Bronchial epithelial cell (primary cell): ENCODE data around the gene SLC9A9. TPM values are rescaled to one million over a fixed set of nuclear protein-coding genes. Genes with fewer than 3 reads are reported as not detected.

ENCODE experiments used
- DNase-seq: peaks from one replicate; pipeline ENCODE4 v3.0.0-alpha.2; 2010; ENCODE audit warnings: low read depth
- FAIRE-seq: peaks from 2 replicates; lab custom pipeline; 2011; peaks lifted over from hg19 to GRCh38; lab: Jason Lieb, UNC
- H3K27me3 ChIP-seq: 2 replicates; pipeline ENCODE4 v1.5.1; 2011; ENCODE audit warnings: low read length; ENCODE audit not compliant: control insufficient read depth, insufficient read depth
- H3K36me3 ChIP-seq: 2 replicates; pipeline ENCODE4 v1.5.1; 2011; ENCODE audit warnings: low read length; ENCODE audit not compliant: control insufficient read depth, insufficient read depth
- H3K4me3 ChIP-seq: 2 replicates; pipeline ENCODE4 v1.5.1; 2011; ENCODE audit warnings: mild to moderate bottlenecking, low read depth, low read length, control low read depth
- total RNA-seq: library from RNA; depleted of rRNA; stranded (reverse); fragments of >200 nt; gene quantifications from 2 replicates; pipeline ENCODE4 v1.2.1, GENCODE V29; 2014
- TF ChIP-seq, protein P1 (sequence below): IDR thresholded peaks from 2 replicates; pipeline ENCODE4 v1.5.1; 2011; ENCODE audit warnings: mild to moderate bottlenecking, moderate library complexity, low read length, control low read depth, inconsistent platforms; ENCODE audit not compliant: insufficient read depth, severe bottlenecking

SLC9A9 gene
- total RNA-seq, 1 donor from 2014 or later = 1.3 TPM

DNA sequence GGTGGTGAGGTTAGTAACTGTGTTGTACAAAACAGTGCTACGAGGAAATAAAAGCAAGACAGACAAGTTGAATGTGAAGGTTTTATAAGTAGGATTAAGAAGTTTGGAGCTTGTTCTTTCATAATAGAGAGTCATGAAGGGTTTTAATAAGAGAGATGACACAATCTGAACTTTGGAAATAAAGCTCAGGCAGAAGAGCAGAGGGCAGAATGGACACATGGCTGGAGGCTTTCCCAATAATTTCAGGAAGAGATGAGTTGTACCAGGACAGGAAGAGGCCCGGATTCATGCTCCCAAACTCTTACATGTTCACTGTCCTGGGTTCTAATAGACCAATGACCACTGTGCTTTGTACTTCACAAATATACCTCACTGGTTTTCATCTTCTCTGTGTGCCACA, 194.8 kb downstream of the SLC9A9 start:
- TF ChIP-seq, protein P1, sequence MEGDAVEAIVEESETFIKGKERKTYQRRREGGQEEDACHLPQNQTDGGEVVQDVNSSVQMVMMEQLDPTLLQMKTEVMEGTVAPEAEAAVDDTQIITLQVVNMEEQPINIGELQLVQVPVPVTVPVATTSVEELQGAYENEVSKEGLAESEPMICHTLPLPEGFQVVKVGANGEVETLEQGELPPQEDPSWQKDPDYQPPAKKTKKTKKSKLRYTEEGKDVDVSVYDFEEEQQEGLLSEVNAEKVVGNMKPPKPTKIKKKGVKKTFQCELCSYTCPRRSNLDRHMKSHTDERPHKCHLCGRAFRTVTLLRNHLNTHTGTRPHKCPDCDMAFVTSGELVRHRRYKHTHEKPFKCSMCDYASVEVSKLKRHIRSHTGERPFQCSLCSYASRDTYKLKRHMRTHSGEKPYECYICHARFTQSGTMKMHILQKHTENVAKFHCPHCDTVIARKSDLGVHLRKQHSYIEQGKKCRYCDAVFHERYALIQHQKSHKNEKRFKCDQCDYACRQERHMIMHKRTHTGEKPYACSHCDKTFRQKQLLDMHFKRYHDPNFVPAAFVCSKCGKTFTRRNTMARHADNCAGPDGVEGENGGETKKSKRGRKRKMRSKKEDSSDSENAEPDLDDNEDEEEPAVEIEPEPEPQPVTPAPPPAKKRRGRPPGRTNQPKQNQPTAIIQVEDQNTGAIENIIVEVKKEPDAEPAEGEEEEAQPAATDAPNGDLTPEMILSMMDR = no peak
- no peak overlapping the region for H3K4me3 ChIP-seq
- no peaks in the 10 kb centered on the region for H3K36me3 ChIP-seq
- FAIRE-seq = no peak
- no peak for DNase-seq
- H3K27me3 ChIP-seq = no peaks in the 10 kb centered on the region

- no peak for DNase-seq
- Histone ChIP-seq H3K36me3 (no peaks in the 10 kb centered on the region), H3K4me3 (no peak overlapping the region), H3K27me3 (no peaks in the 10 kb centered on the region)
- no peak for FAIRE-seq
- TF ChIP-seq, protein P1 = no peak
Observed at GRCh38 chr3:143652118-143652517, 196.2 kb downstream of the SLC9A9 start.

GRCh38 chr3:143650827-143651226, 197.4 kb downstream of the SLC9A9 start:
- no peak for FAIRE-seq
- TF ChIP-seq, protein P1 = no peak
- no peaks in the 10 kb centered on the region for H3K36me3 ChIP-seq

DNA sequence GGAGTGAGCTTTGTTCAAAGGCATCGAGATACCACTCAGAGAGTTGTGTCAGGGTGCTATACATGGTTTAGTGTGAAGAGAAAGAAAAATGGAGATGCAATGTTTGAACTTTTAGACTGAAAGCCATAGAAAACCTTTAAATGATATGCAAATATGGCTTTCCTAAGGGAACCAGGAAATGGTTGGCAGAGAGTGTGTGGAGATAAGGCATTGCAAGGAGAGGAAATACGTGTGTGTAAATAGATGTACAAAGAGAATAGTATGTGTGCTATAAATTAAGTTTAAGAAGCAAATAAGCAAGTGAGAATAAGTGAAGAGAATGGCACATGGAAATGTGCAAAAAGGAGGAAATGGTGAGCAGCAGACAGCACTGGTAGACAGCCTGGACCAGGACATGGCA, 198.1 kb downstream of the SLC9A9 start:
- no peak for FAIRE-seq
- no peaks in the 10 kb centered on the region for H3K27me3 ChIP-seq

More at GRCh38 chr3:143650827-143651226, 197.4 kb downstream of the SLC9A9 start:
- DNase-seq = no peak
- Histone ChIP-seq H3K27me3 (no peaks in the 10 kb centered on the region), H3K4me3 (no peak overlapping the region)

DNA sequence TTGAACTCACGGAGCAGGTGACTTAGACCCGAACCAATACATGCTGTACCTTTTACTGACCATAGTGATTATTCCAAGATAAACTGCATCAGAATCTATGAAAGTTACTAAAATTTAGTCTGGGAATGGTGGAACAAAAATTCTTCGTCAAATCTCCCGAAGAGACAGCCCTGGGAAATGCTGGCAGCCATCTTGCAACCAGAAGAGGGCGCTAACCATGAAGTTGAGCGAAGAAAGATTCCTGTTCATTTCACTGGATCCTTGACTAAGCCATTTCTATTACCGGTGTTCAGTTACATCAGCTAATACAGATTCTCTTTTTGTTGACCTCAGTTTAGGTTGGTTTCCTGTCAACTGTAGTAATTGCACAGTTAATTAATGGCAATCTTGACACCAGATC, 199.6 kb downstream of the SLC9A9 start:
- FAIRE-seq = no peak
- TF ChIP-seq, protein P1 = peak; percentile 39
- DNase-seq = peak; percentile 19
- Histone ChIP-seq H3K27me3 (no peaks in the 10 kb centered on the region), H3K36me3 (no peaks in the 10 kb centered on the region), H3K4me3 (no peak overlapping the region)

More for the DNA sequence above, 198.1 kb downstream of the SLC9A9 start:
- Histone ChIP-seq H3K4me3 (no peak overlapping the region), H3K36me3 (no peaks in the 10 kb centered on the region)
- TF ChIP-seq, protein P1 = no peak
- DNase-seq = no peak

GRCh38 chr3:143648218-143648617, 200.1 kb downstream of the SLC9A9 start:
- H3K36me3 ChIP-seq = no peaks in the 10 kb centered on the region
- no peaks in the 10 kb centered on the region for H3K27me3 ChIP-seq
- FAIRE-seq = no peak
- TF ChIP-seq, protein P1 = no peak
- no peak overlapping the region for H3K4me3 ChIP-seq
- DNase-seq = no peak
